Measurements from ENCODE around the gene WIPF2.

DNA sequence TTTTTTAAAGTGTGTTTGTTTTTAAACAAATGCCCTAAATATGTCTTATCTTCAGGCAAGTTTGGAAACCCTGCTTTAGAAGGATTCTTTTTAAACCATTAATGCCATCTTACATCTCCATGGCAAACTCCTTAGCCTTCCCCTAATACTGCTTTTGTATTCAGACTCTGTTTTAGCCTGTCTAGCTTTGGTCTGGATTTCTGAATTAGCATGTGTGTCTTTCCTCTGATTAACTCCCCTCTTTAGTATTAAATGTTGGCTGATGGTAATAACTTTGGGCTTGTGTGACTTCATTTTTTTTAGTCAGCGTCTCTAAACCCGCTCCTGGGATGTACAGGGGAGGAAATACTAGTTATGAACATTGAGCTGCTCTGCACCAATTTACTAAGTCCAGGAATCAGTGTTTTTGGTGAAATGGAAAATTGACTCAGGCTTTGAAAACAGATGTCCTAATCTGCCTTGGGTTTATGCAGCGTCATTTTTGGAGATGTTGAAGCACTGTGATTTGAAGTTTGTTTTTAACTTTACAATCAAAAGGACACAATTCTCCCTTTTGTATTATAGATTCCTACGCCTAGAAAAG is 22.2 kb downstream of the WIPF2 start:
- TF ChIP-seq CTCF (optimal IDR thresholded peaks at IDR 0.05 in 1 of 3, IDR thresholded peaks at IDR 0.05 in 1 of 3, conservative IDR thresholded peaks at IDR 0.05 in 1 of 3; ENCODE audit: extremely low read depth in 1 of 3, insufficient read depth in 2 of 3, low read length in 3 of 3), result no peak
- TF ChIP-seq EZH2 (IDR thresholded peaks at IDR 0.05; ENCODE audit: low read length), result no peak

Data from keratinocyte (primary cell).